Panc1 (cell line): ENCODE measurements around the gene TMEM229B. TPM values are rescaled to one million over a fixed set of nuclear protein-coding genes. Genes with fewer than 3 reads are reported as not detected.

Experiments used
- ATAC-seq: fragments of 200-7000 bp; cut with Tn5 transposase; 2 replicates; pipeline ENCODE4 v1.9.1; 2020; ENCODE audit warnings: mild to moderate bottlenecking, moderate library complexity
- BruUV-seq: library from RNA; stranded (reverse); fragments of 400-500 nt; replicated peaks from 2 replicates; lab custom pipeline; 2021; lab: Mats Ljungman, UMichigan
- CTCF ChIA-PET: fragments of 300-600 bp; sonication (Branson Sonifier 250); formaldehyde crosslinking; loops from one replicate; lab custom pipeline; 2022; ENCODE audit warnings: antibody characterized with exemption; lab: Charles Lee
- POLR2A ChIA-PET: fragments of 300-600 bp; sonication (Branson Sonifier 250); formaldehyde crosslinking; loops from one replicate; lab custom pipeline; 2022; ENCODE audit warnings: antibody characterized with exemption; lab: Charles Lee
- DNase-seq: peaks from one replicate; pipeline ENCODE4 v3.0.0-alpha.2; 2010; ENCODE audit warnings: low read depth, low spot score
- H3K27ac ChIP-seq: 2 replicates; pipeline ENCODE4 v1.5.1; 2011; ENCODE audit warnings: mild to moderate bottlenecking, low read length, inconsistent platforms
- H3K27me3 ChIP-seq: fragments of 200-500 bp; sonication (Bioruptor generic); 2 replicates; pipeline ENCODE4 v1.6.0; 2014; ENCODE audit warnings: low read length, inconsistent platforms; ENCODE audit not compliant: control insufficient read depth, insufficient read depth
- H3K36me3 ChIP-seq: fragments of 200-500 bp; sonication (Bioruptor generic); 2 replicates; pipeline ENCODE4 v1.5.1; 2014; ENCODE audit warnings: inconsistent platforms, mild to moderate bottlenecking, low read length, moderate library complexity; ENCODE audit not compliant: control insufficient read depth, insufficient read depth
- H3K4me1 ChIP-seq: 2 replicates; pipeline ENCODE4 v1.5.1; 2011; ENCODE audit warnings: inconsistent platforms, mild to moderate bottlenecking, low read length, moderate library complexity; ENCODE audit not compliant: control insufficient read depth, insufficient read depth
- H3K4me3 ChIP-seq, 2 experiments: 2 replicates each; pipeline ENCODE4 v1.5.1; 2011 to 2012; ENCODE audit warnings: low read depth in 2 of 2, low read length in 2 of 2, mild to moderate bottlenecking in 2 of 2, inconsistent platforms in 1 of 2, moderate library complexity in 1 of 2
- H3K9me3 ChIP-seq: fragments of 200-500 bp; sonication (Bioruptor generic); 2 replicates; pipeline ENCODE4 v1.5.1; 2014; ENCODE audit warnings: low read depth, mild to moderate bottlenecking, inconsistent platforms, low read length, moderate library complexity; ENCODE audit not compliant: control insufficient read depth, insufficient read depth
- CTCF ChIP-seq: fragments of 450-650 bp; IDR thresholded peaks from 2 replicates; pipeline ENCODE4 v1.5.1; 2017; ENCODE audit warnings: mild to moderate bottlenecking
- POLR2AphosphoS5 ChIP-seq: IDR thresholded peaks from 2 replicates; pipeline ENCODE4 v1.6.1; 2012; ENCODE audit warnings: mild to moderate bottlenecking, low read depth, low read length, moderate library complexity
- REST ChIP-seq, 2 experiments: IDR thresholded peaks; 2 replicates each; pipeline ENCODE4 v1.6.1; 2011 to 2012; ENCODE audit warnings: low read depth in 2 of 2, control low read depth in 1 of 2, low read length in 1 of 2, mild to moderate bottlenecking in 1 of 2, moderate library complexity in 1 of 2; ENCODE audit not compliant: insufficient read depth in 1 of 2
- SIN3A ChIP-seq: IDR thresholded peaks from 2 replicates; pipeline ENCODE4 v1.6.1; 2012; ENCODE audit warnings: low read depth, mild to moderate bottlenecking, low read length, moderate library complexity, borderline replicate concordance; ENCODE audit not compliant: insufficient read depth
- TCF7L2 ChIP-seq: IDR thresholded peaks from 2 replicates; pipeline ENCODE4 v1.6.1; 2011; ENCODE audit warnings: mild to moderate bottlenecking, low read depth, low read length, inconsistent platforms
- in situ Hi-C: cut with HindIII; loops from 2 replicates; pipeline ENCODE4 v1.10.0; 2016; ENCODE audit warnings: low sequenced_read_pairs, low pct_unique_long_range_greater_than_20kb
- intact Hi-C: fragments of 100-400 bp; cut with micrococcal nuclease; formaldehyde crosslinking; loops from one replicate; pipeline ENCODE4 v1.10.0; 2022; ENCODE audit not compliant: unreplicated experiment
- total RNA-seq: library from RNA; stranded (reverse); gene quantifications from one replicate; pipeline ENCODE4 v1.2.1, GENCODE V29; 2021; ENCODE audit not compliant: unreplicated experiment

TMEM229B gene
- total RNA-seq, 1 experiment from 2014 or later: 1.6 TPM

- Histone ChIP-seq H3K27me3 (no peaks in the 10 kb centered on the region), H3K4me3 (no peak overlapping the region), H3K9me3 (no peaks in the 10 kb centered on the region), H3K27ac (no peak overlapping the region), H3K36me3 (no peaks in the 10 kb centered on the region), H3K4me1 (no peaks in the 10 kb centered on the region)
- TF ChIP-seq POLR2AphosphoS5: no peak
- TF ChIP-seq CTCF: no peak
- no peak for TF ChIP-seq TCF7L2
- TF ChIP-seq REST (IDR thresholded peaks at IDR 0.05; ENCODE audit: insufficient read depth in 1 of 2, low read depth in 2 of 2, low read length in 1 of 2): no peak
- no peak for TF ChIP-seq SIN3A
- BruUV-seq: no TSS peak
- intact Hi-C loops (no loop called here), in situ Hi-C loops (no loop called here)
- DNase-seq (no peak), ATAC-seq (no peak)
- POLR2A ChIA-PET: no interaction called here
- CTCF ChIA-PET: no interaction called here
Measured at GRCh38 chr14:67500981-67501380, 12.5 kb upstream of the TMEM229B start.

- no peak for TF ChIP-seq SIN3A
- TF ChIP-seq REST (IDR thresholded peaks at IDR 0.05; ENCODE audit: insufficient read depth in 1 of 2, low read depth in 2 of 2, low read length in 1 of 2): no peak
- no peak for TF ChIP-seq POLR2AphosphoS5
- no peak for TF ChIP-seq CTCF
- no peak for TF ChIP-seq TCF7L2
- in situ Hi-C loops: no loop called here
- DNase-seq (no peak), ATAC-seq (no peak)
- BruUV-seq: no TSS peak
- no peak overlapping the region for H3K27ac ChIP-seq
- H3K4me1 ChIP-seq: no peaks in the 10 kb centered on the region
- no peaks in the 10 kb centered on the region for H3K36me3 ChIP-seq
- H3K27me3 ChIP-seq: no peaks in the 10 kb centered on the region
- intact Hi-C loops: no loop called here
- H3K4me3 ChIP-seq: no peak overlapping the region
- POLR2A ChIA-PET: no interaction called here
- peaks cover 13% of the 10 kb centered on the region; the same call in 1 of the 2 replicates for H3K9me3 ChIP-seq
- CTCF ChIA-PET: no interaction called here
Measured at GRCh38 chr14:67497716-67498115, 9.2 kb upstream of the TMEM229B start.
